H1 (cell line): ENCODE measurements around the gene VAX1. TPM values are rescaled to one million over a fixed set of nuclear protein-coding genes. Genes with fewer than 3 reads are reported as not detected.

ENCODE experiments used
- CTCF ChIA-PET: fragments of 300-600 bp; sonication (Branson Sonifier 250); formaldehyde crosslinking; loops from one replicate; lab custom pipeline; 2021; ENCODE audit not compliant: partially characterized antibody; lab: Charles Lee
- POLR2A ChIA-PET: fragments of 300-600 bp; sonication (Branson Sonifier 250); formaldehyde crosslinking; loops from one replicate; lab custom pipeline; 2021; ENCODE audit warnings: inconsistent platforms; ENCODE audit not compliant: partially characterized antibody; lab: Charles Lee
- DNase-seq, 2 experiments: peaks; one replicate each; pipeline versions ENCODE4 v3.0.0 to v3.0.0-alpha.2; 2010 to 2022; ENCODE audit warnings: low spot score in 2 of 2, low read depth in 1 of 2, mixed read lengths in 1 of 2
- FAIRE-seq: peaks from 2 replicates; lab custom pipeline; 2011; peaks lifted over from hg19 to GRCh38; lab: Jason Lieb, UNC
- H2AFZ ChIP-seq: 2 replicates; pipeline ENCODE4 v1.8.1; 2012; ENCODE audit warnings: low read length, inconsistent platforms
- H2AK5ac ChIP-seq: 2 replicates; pipeline ENCODE4 v1.6.1; 2013; ENCODE audit warnings: low read depth, low read length
- H2BK120ac ChIP-seq: replicated peaks from 2 replicates; pipeline ENCODE3; 2013; ENCODE audit warnings: low read depth, low read length, inconsistent platforms
- H2BK12ac ChIP-seq: 2 replicates; pipeline ENCODE4 v1.6.1; 2013; ENCODE audit warnings: low read depth, low read length
- H2BK15ac ChIP-seq: 2 replicates; pipeline ENCODE4 v1.6.1; 2013; ENCODE audit warnings: low read length
- H2BK20ac ChIP-seq: 2 replicates; pipeline ENCODE4 v1.6.1; 2013; ENCODE audit warnings: low read length
- H2BK5ac ChIP-seq: 2 replicates; pipeline ENCODE4 v1.6.1; 2013; ENCODE audit warnings: low read depth, low read length
- H3K14ac ChIP-seq: 2 replicates; pipeline ENCODE4 v1.6.1; 2013; ENCODE audit warnings: inconsistent platforms; ENCODE audit not compliant: insufficient read length
- H3K18ac ChIP-seq: 2 replicates; pipeline ENCODE4 v1.6.1; 2013; ENCODE audit warnings: low read length; ENCODE audit errors: extremely low read depth
- H3K23ac ChIP-seq: 2 replicates; pipeline ENCODE4 v1.6.1; 2013; ENCODE audit warnings: inconsistent platforms; ENCODE audit not compliant: insufficient read length
- H3K23me2 ChIP-seq: 2 replicates; pipeline ENCODE4 v1.6.1; 2013; ENCODE audit warnings: low read depth, low read length
- H3K27ac ChIP-seq: 2 replicates; pipeline ENCODE4 v1.6.1; 2011; ENCODE audit warnings: low read depth, low read length, inconsistent platforms
- H3K27me3 ChIP-seq, 4 experiments: replicated peaks in 1 of 4; 1 replicate in 1 of 4; 2 replicates in 3 of 4; pipeline versions ENCODE4 v1.6.1 to v1.8.1; 2011 to 2013; ENCODE audit warnings: low read length in 3 of 4, mild to moderate bottlenecking in 3 of 4, inconsistent platforms in 2 of 4, mixed read lengths in 2 of 4, moderate library complexity in 1 of 4; ENCODE audit not compliant: control insufficient read depth in 3 of 4, insufficient read depth in 3 of 4; ENCODE audit errors: extremely low read depth in 1 of 4
- H3K36me3 ChIP-seq, 4 experiments: 2 replicates each; pipeline versions ENCODE4 v1.6.1 to v1.8.1; 2011 to 2013; ENCODE audit warnings: mild to moderate bottlenecking in 4 of 4, low read length in 3 of 4, moderate library complexity in 2 of 4, control low read depth in 1 of 4, inconsistent platforms in 1 of 4; ENCODE audit not compliant: insufficient read depth in 4 of 4, control insufficient read depth in 2 of 4
- H3K4ac ChIP-seq: replicated peaks from 2 replicates; pipeline ENCODE3; 2013; ENCODE audit warnings: low read length, low read depth, mixed read lengths, inconsistent platforms; ENCODE audit not compliant: insufficient read length
- H3K4me1 ChIP-seq, 4 experiments: replicated peaks in 1 of 4; 1 replicate in 1 of 4; 2 replicates in 3 of 4; pipeline versions ENCODE4 v1.6.1 to v1.8.1; 2011 to 2013; ENCODE audit warnings: low read length in 3 of 4, inconsistent platforms in 2 of 4, mixed read lengths in 1 of 4; ENCODE audit not compliant: insufficient read depth in 4 of 4, control insufficient read depth in 3 of 4
- H3K4me2 ChIP-seq, 2 experiments: 2 replicates each; pipeline versions ENCODE4 v1.6.1 to v1.8.1; 2011 to 2013; ENCODE audit warnings: low read depth in 2 of 2, low read length in 2 of 2, control low read depth in 1 of 2, inconsistent platforms in 1 of 2, mild to moderate bottlenecking in 1 of 2; ENCODE audit not compliant: insufficient read depth in 1 of 2
- H3K4me3 ChIP-seq, 4 experiments: fragments of 200-600, 300-600 bp in 1 of 4; sonication (generic), shearing (Covaris generic), sonication (Bioruptor Twin) in 1 of 4; 2 replicates each; pipeline versions ENCODE4 v1.5.1 to v1.8.1; 2011 to 2016; ENCODE audit warnings: low read length in 4 of 4, low read depth in 3 of 4, control low read depth in 2 of 4, inconsistent platforms in 2 of 4, mild to moderate bottlenecking in 2 of 4, mixed read lengths in 1 of 4, moderate library complexity in 1 of 4; ENCODE audit not compliant: insufficient read depth in 2 of 4; ENCODE audit errors: extremely low read depth in 1 of 4
- H3K56ac ChIP-seq: replicated peaks from 2 replicates; pipeline ENCODE3; 2013; ENCODE audit warnings: low read depth, mild to moderate bottlenecking, mixed read lengths, low read length, inconsistent platforms; ENCODE audit not compliant: insufficient read length
- H3K79me1 ChIP-seq: 2 replicates; pipeline ENCODE4 v1.6.1; 2013; ENCODE audit warnings: low read depth, low read length, control low read depth
- H3K79me2 ChIP-seq, 2 experiments: 2 replicates each; pipeline versions ENCODE4 v1.6.1 to v1.8.1; 2012 to 2013; ENCODE audit warnings: low read length in 2 of 2, mild to moderate bottlenecking in 2 of 2, inconsistent platforms in 1 of 2; ENCODE audit not compliant: insufficient read depth in 2 of 2, control insufficient read depth in 1 of 2
- H3K9ac ChIP-seq, 4 experiments: replicated peaks in 1 of 4; 1 replicate in 1 of 4; 2 replicates in 3 of 4; pipeline versions ENCODE4 v1.6.1 to v1.8.1; 2011 to 2013; ENCODE audit warnings: low read depth in 3 of 4, low read length in 3 of 4, control low read depth in 2 of 4, mild to moderate bottlenecking in 2 of 4, moderate library complexity in 2 of 4, inconsistent platforms in 1 of 4; ENCODE audit errors: extremely low read depth in 1 of 4
- H3K9me3 ChIP-seq, 2 experiments: 2 replicates each; pipeline versions ENCODE4 v1.6.1 to v1.8.1; 2012 to 2013; ENCODE audit warnings: mild to moderate bottlenecking in 2 of 2, moderate library complexity in 2 of 2, control low read depth in 1 of 2, inconsistent platforms in 1 of 2, low read depth in 1 of 2, low read length in 1 of 2, mixed read lengths in 1 of 2; ENCODE audit not compliant: insufficient read depth in 2 of 2
- H4K20me1 ChIP-seq, 2 experiments: replicated peaks in 1 of 2; 2 replicates each; pipeline versions ENCODE3 to v1.8.1; 2011 to 2013; ENCODE audit warnings: inconsistent platforms in 2 of 2, low read length in 2 of 2, mild to moderate bottlenecking in 1 of 2; ENCODE audit not compliant: insufficient read depth in 2 of 2, control insufficient read depth in 1 of 2
- H4K5ac ChIP-seq: 2 replicates; pipeline ENCODE4 v1.6.1; 2013; ENCODE audit warnings: low read length, low read depth, mixed read lengths, inconsistent platforms; ENCODE audit not compliant: insufficient read length
- H4K8ac ChIP-seq: 2 replicates; pipeline ENCODE4 v1.8.0; 2013; ENCODE audit warnings: mild to moderate bottlenecking, moderate library complexity, low read length, inconsistent platforms; ENCODE audit not compliant: insufficient read depth; ENCODE audit errors: extremely low read depth
- H4K91ac ChIP-seq: replicated peaks from 2 replicates; pipeline ENCODE3; 2013; ENCODE audit warnings: low read length, mixed read lengths, inconsistent platforms; ENCODE audit not compliant: insufficient read length
- ATF3 ChIP-seq: IDR thresholded peaks from 2 replicates; pipeline ENCODE4 v1.6.1; 2011; ENCODE audit warnings: low read depth, mild to moderate bottlenecking, low read length; ENCODE audit not compliant: insufficient read depth
- BACH1 ChIP-seq: IDR thresholded peaks from 2 replicates; pipeline ENCODE4 v1.6.1; 2012; ENCODE audit warnings: low read length, improper control_type of control experiment
- CHD2 ChIP-seq: IDR thresholded peaks from 2 replicates; pipeline ENCODE4 v1.6.1; 2012; ENCODE audit warnings: low read length, improper control_type of control experiment
- CTBP2 ChIP-seq: IDR thresholded peaks from 2 replicates; pipeline ENCODE4 v1.7.0; 2011; ENCODE audit warnings: borderline replicate concordance, mild to moderate bottlenecking, moderate library complexity, mixed read lengths, low read length; ENCODE audit not compliant: insufficient read depth, insufficient read length
- EZH2 ChIP-seq: fragments of 200-600 bp; sonication (generic); IDR thresholded peaks from 2 replicates; pipeline ENCODE4 v1.7.1; 2012; ENCODE audit warnings: low read depth, mild to moderate bottlenecking, moderate library complexity, low read length, inconsistent platforms; ENCODE audit not compliant: severe bottlenecking
- KDM1A ChIP-seq: fragments of 200-600, 300-600 bp; sonication (generic); IDR thresholded peaks from 2 replicates; pipeline ENCODE4 v1.7.1; 2016; ENCODE audit warnings: mild to moderate bottlenecking, low read length, borderline replicate concordance
- KDM4A ChIP-seq: IDR thresholded peaks from one replicate; pipeline ENCODE4 v1.7.1; 2012; ENCODE audit warnings: low read depth, mild to moderate bottlenecking, moderate library complexity, low read length, inconsistent platforms; ENCODE audit not compliant: severe bottlenecking
- MAX ChIP-seq: IDR thresholded peaks from 2 replicates; pipeline ENCODE4 v1.6.1; 2012; ENCODE audit warnings: inconsistent platforms
- POLR2A ChIP-seq, 2 experiments: IDR thresholded peaks; 1 replicate in 1 of 2; 2 replicates in 1 of 2; pipeline ENCODE4 v1.6.1; 2011; ENCODE audit warnings: low read depth in 2 of 2, low read length in 2 of 2, mild to moderate bottlenecking in 2 of 2; ENCODE audit errors: control extremely low read depth in 1 of 2
- POU5F1 ChIP-seq: IDR thresholded peaks from 2 replicates; pipeline ENCODE4 v1.6.1; 2011; ENCODE audit warnings: low read depth, mild to moderate bottlenecking, low read length, moderate library complexity
- RFX5 ChIP-seq: IDR thresholded peaks from 2 replicates; pipeline ENCODE4 v1.6.1; 2011; ENCODE audit warnings: low read depth, low read length, improper control_type of control experiment, borderline replicate concordance
- SIRT6 ChIP-seq: IDR thresholded peaks from one replicate; pipeline ENCODE4 v1.7.1; 2012; ENCODE audit warnings: low read length, inconsistent platforms
- SUZ12 ChIP-seq: fragments of 200-600 bp; sonication (generic); IDR thresholded peaks from 2 replicates; pipeline ENCODE4 v1.6.1; 2012; ENCODE audit warnings: mild to moderate bottlenecking, inconsistent platforms, low read length, moderate library complexity, mixed read lengths
- TAF1 ChIP-seq: IDR thresholded peaks from 2 replicates; pipeline ENCODE4 v1.6.1; 2011; ENCODE audit warnings: mild to moderate bottlenecking, low read depth, low read length
- WGBS, 2 experiments: shearing (Covaris generic) in 1 of 2; methylation state at CpG; one replicate each; pipeline versions ENCODE4 v1.1.6 to v1.1.7; 2013 to 2015; ENCODE audit warnings: low lambda C conversion rate in 2 of 2, mixed read lengths in 2 of 2, inconsistent platforms in 1 of 2, low coverage in 1 of 2, missing lambda C conversion rate in 1 of 2; ENCODE audit not compliant: insufficient replicate concordance in 2 of 2, insufficient coverage in 1 of 2, insufficient read length in 1 of 2; ENCODE audit errors: extremely low coverage in 1 of 2, missing lambda C conversion rate in 1 of 2; 5-methylcytosine and 5-hydroxymethylcytosine counted together
- polyA plus RNA-seq, 7 experiments: library from polyadenylated mRNA; depleted of rRNA in 3 of 7; stranded (reverse) in 5 of 7; unstranded in 2 of 7; fragments of >200 nt in 5 of 7; fragments of 200-250 nt in 2 of 7; gene quantifications; 1 replicate in 5 of 7; 2 replicates in 1 of 7; 4 replicates in 1 of 7; pipeline versions ENCODE4 v1.2.1 to v1.2.3, GENCODE V29; 2011 to 2013; ENCODE audit warnings: missing spikeins in 2 of 7, mixed read lengths in 2 of 7
- total RNA-seq: library from RNA; stranded (reverse); fragmentation: NEBNext Ultra II Directional; extraction: Animal tissue kit (Norgen Biotek cat#: 25700); gene quantifications from 2 replicates; pipeline ENCODE4 v1.2.1, GENCODE V29; 2021

VAX1 gene
- total and polyA plus RNA-seq, 2 of the 8 experiments (the other 6 are each of a cell fraction or from before 2014, with no cell fraction given): not detected

- no peaks in the 10 kb centered on the region for H3K79me2 ChIP-seq
- no peaks in the 10 kb centered on the region for H3K9me3 ChIP-seq
- H2BK20ac ChIP-seq: no peak overlapping the region
- H3K27ac ChIP-seq: no peak overlapping the region
- no peak overlapping the region for H3K23ac ChIP-seq
- H4K91ac ChIP-seq: no peak overlapping the region
- no peaks in the 10 kb centered on the region for H3K23me2 ChIP-seq
- H2BK120ac ChIP-seq: no peak overlapping the region
- H3K18ac ChIP-seq: no peak overlapping the region
- H3K4me2 ChIP-seq: no peak overlapping the region
- no peaks in the 10 kb centered on the region for H3K79me1 ChIP-seq
- no peak overlapping the region for H2BK12ac ChIP-seq
- DNase-seq (no peak), FAIRE-seq (no peak)
- H3K14ac ChIP-seq: no peak overlapping the region
- H4K8ac ChIP-seq: no peak overlapping the region
- no peak overlapping the region for H2BK5ac ChIP-seq
- H3K4me1 ChIP-seq: peaks cover 0 to 7% (median 4%) of the 10 kb centered on the region in 4 experiments; a peak in 3 of 7 replicates
- no peak overlapping the region for H3K4me3 ChIP-seq
- peaks cover 0 to 1% (median 0%) of the 10 kb centered on the region in 4 experiments; a peak in 1 of 7 replicates for H3K27me3 ChIP-seq
- POLR2A ChIA-PET: interaction anchor here (0.6 kb wide), 1 partner anchor 21 kb away, joined by 3 read pairs; no protein-coding TSS in a partner anchor
- CTCF ChIA-PET: interaction anchor here (0.5 to 4.1 kb wide), 4 partner anchors 35 to 491 kb away, joined by 3 to 16 read pairs (median 4); no protein-coding TSS in a partner anchor
- H3K36me3 ChIP-seq: no peaks in the 10 kb centered on the region
- H4K5ac ChIP-seq: no peak overlapping the region
- no peaks in the 10 kb centered on the region for H4K20me1 ChIP-seq
- H2AFZ ChIP-seq: no peak overlapping the region
- WGBS, 2 experiments: 87% methylated on average over 6 of the region's 6 CpGs; no CpG with 5 or more reads in 1 of the 2 experiments
- no peak overlapping the region for H2BK15ac ChIP-seq
- no peak overlapping the region for H2AK5ac ChIP-seq
- H3K9ac ChIP-seq: no peak overlapping the region
- no peak overlapping the region for H3K4ac ChIP-seq
- H3K56ac ChIP-seq: no peak overlapping the region
- TF ChIP-seq CHD2: no peak
- no peak for TF ChIP-seq TAF1
- TF ChIP-seq SUZ12: no peak
- TF ChIP-seq POLR2A (IDR thresholded peaks at IDR 0.05; ENCODE audit: control extremely low read depth in 1 of 2, low read depth in 2 of 2, low read length in 2 of 2): no peak
- no peak for TF ChIP-seq SIRT6
- TF ChIP-seq KDM4A: no peak
- no peak for TF ChIP-seq RFX5
- no peak for TF ChIP-seq ATF3
- no peak for TF ChIP-seq CTBP2
- TF ChIP-seq POU5F1: no peak
- TF ChIP-seq KDM1A: no peak
- no peak for TF ChIP-seq EZH2
- no peak for TF ChIP-seq BACH1
- no peak for TF ChIP-seq MAX
Observed at GRCh38 chr10:117092386-117092785, 45.7 kb downstream of the VAX1 start.
